NT2/D1 (cell line): ENCODE measurements around the gene TMEM132C.

Experiments used
- SUZ12 ChIP-seq: IDR thresholded peaks from 2 replicates; pipeline ENCODE4 v1.6.1; 2011; ENCODE audit not compliant: insufficient read length, insufficient read depth; ENCODE audit errors: extremely low read depth
- YY1 ChIP-seq: IDR thresholded peaks from 2 replicates; pipeline ENCODE4 v1.6.1; 2011; ENCODE audit not compliant: insufficient read length, insufficient read depth
- ZNF274 ChIP-seq: IDR thresholded peaks from 2 replicates; pipeline ENCODE4 v1.6.1; 2011; ENCODE audit warnings: mild to moderate bottlenecking, low read depth, low read length

GRCh38 chr12:128573907-128574306 lies 306.9 kb downstream of the TMEM132C start:
- no peak for TF ChIP-seq ZNF274
- TF ChIP-seq YY1: no peak
- no peak for TF ChIP-seq SUZ12
